ENCODE results near the gene TPP1. TPM values are rescaled to one million over a fixed set of nuclear protein-coding genes. Genes with fewer than 3 reads are reported as not detected.

TPP1 gene
- polyA plus RNA-seq, 4 donors, result 61.8 to 134 (median 110) TPM

DNA sequence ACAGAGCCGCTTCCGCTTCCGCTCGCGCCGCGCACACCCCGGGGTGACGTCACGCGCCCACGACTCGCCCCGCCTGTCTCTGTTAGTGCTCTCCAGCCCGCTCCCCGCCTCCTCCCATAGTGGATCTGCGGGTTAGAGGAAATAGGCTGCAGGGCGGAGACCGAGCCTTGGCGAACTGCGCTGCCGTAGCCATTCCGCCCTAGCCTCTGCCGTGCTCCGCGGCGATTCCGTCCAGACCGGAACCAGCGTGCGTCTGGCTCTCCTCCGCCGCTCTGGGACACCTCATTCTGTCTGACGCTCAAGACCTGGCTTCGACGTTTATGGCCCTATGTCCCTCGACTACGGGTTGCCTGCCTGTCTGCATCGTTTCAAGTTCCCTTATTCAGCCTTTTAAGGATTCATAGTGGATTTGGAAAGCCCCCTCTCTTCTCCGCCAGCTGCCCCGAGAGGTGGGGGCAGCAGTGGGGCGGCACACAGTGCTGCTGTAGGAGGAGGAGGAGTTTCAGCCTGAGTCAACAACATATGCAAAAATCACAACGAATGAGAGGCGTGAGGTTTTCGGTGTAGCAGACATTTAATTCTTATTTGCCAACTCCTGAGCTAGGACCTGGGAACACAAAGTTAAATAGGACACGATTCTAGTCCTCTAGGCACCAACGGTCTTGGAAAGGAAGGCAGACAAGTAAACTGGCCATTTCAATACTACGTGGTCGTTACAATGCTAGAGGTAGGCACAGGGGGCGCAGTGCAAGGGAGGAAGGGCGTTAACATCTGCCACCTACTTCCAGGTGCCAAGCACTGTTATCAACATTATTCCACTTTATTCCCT is 6.8 kb downstream of the TPP1 start, which contains the start of gene TAF10:
Gene TAF10 (minus strand): TSS at position 4 of the 829 bp plus-strand sequence. CDS start 27 bp downstream, outside the sequence.
- DNase-seq (ENCODE audit: low read depth in 4 of 4, low spot score in 3 of 4), result peak in 3 of 4 donors; percentile 79 to 89 (median 88)

DNA sequence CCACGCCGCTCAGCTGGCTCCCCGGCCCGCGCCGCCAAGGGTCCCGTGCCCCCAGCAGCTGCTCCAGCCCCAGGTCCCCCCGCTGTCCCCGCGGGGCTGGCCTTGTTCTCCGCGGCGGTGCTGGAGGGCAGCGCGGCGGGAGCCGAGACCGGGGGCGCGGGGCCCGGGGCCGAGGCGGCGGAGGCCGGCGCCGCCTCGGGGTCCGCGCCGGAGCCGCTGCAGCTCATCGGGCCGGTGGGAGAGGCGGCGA is 7.3 kb downstream of the TPP1 start:
- DNase-seq (ENCODE audit: low read depth in 4 of 4, low spot score in 3 of 4), result no peak

DNA sequence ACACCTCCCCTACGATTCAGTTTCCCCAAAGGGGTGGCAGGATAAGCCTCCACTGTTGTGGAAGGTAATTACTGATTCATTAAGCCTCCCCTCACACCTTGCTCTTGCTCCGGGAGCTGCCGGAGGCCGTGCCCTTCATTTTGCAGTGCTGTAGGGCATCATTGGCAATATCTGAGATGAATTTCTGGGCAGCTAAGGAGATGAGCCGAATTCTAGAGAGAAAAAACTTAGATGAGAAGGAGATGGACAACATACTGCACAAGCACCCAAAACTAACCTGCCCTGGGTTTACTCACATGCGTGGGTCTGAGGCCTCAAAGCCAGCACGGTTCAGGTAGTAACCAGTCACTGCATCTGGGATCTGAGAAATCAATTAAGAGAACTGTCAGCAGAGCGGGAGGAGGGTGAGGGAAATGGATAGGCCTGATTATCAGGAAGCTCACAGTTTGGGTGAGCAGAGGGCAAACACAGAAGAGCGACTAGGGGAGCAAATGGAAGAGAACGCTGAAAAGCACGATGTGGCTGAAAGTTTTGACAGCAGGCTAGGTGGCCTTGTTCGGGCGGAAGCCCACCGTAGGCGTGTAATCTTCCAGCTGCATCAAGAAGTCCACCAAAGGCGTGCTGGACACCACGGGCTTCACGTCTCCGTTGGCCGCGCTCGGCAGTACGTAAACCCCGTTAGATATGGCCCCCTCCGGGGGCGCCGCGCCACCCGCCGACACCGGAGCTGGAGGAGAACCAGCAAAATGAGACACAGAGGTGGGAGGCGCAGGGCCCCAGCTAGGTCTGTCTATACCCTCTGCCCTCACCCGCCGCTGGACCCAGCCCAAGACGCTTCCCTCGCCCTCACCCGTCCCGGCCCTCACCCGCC is 7.9 kb downstream of the TPP1 start:
- no peak for DNase-seq (ENCODE audit: low read depth in 4 of 4, low spot score in 3 of 4)

DNA sequence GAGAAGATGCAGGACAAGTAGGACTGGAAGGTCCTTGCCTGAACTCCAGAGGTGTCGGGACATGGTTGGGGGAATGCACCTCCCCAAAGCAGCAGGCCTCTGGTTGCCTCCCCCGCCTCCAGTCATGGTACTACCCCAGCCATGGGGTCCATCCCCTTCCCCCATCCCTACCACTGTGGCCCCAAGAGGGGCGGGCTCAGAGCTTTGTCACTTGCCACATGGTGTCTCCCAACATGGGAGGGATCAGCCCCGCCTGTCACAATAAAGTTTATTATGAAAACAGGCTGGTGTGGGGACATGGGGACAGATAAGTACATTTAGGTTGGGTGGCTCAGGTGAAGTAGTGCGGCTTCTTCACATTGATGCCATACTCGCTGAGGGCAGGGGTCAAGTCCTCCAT is 8.6 kb downstream of the TPP1 start:
- no peak for DNase-seq (ENCODE audit: low read depth in 4 of 4, low spot score in 3 of 4)

DNA sequence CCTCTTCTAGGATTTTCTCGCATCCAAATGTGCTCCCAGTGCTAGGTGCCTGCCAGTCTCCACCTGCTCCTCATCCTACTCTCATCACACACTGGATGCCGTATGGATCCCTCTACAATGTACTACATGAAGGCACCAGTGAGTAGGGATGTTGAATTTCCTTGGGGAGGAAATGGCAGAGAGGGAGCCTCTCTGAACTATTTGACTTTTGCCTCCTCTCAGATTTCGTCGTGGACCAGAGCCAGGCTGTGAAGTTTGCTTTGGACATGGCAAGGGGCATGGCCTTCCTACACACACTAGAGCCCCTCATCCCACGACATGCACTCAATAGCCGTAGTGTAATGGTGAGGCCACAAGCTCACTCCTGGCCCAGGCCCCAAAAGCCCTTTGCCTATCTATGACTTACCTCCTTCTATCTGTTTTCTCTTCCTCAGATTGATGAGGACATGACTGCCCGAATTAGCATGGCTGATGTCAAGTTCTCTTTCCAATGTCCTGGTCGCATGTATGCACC is 9.7 kb downstream of the TPP1 start:
- no peak for DNase-seq (ENCODE audit: low read depth in 4 of 4, low spot score in 3 of 4)

DNA sequence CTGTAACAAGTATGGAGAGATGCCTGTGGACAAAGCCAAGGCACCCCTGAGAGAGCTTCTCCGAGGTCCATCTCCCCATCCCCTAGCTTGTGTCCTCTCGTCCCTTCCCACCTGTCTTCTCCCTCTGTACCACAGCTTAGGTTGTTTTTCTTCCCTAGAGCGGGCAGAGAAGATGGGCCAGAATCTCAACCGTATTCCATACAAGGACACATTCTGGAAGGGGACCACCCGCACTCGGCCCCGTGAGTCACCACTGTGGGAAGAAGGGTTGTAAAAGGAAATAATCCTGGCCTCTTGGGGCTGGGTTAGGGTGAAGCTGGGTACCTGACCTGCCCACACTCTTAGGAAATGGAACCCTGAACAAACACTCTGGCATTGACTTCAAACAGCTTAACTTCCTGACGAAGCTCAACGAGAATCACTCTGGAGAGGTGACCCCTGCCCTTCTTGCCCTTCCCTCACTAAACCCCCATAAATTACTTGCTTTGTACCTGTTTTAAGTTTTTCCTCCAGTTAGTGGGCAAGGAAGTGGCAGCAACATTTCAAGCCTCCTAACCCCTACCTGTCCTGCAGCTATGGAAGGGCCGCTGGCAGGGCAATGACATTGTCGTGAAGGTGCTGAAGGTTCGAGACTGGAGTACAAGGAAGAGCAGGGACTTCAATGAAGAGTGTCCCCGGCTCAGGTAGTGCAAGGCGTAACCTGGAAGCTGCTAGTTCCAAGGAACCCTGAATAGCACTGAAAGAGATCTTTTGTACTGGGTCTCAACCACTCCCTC is 10.3 kb downstream of the TPP1 start:
- DNase-seq (ENCODE audit: low read depth in 4 of 4, low spot score in 3 of 4), result no peak

DNA sequence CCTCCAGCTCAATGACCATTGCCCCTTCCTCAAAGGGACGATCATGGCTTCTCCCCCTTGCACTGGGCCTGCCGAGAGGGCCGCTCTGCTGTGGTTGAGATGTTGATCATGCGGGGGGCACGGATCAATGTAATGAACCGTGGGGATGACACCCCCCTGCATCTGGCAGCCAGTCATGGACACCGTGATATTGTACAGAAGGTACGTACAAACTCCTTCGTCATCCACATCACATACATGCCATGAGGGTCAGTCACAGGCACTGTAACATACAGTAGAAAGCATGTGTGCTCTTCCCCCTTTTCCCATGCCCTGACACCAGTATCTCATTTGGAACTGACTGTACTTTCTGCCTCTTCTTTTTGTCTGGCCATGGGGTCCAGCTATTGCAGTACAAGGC is 11.2 kb downstream of the TPP1 start:
- DNase-seq (ENCODE audit: low read depth in 4 of 4, low spot score in 3 of 4), result no peak

DNA sequence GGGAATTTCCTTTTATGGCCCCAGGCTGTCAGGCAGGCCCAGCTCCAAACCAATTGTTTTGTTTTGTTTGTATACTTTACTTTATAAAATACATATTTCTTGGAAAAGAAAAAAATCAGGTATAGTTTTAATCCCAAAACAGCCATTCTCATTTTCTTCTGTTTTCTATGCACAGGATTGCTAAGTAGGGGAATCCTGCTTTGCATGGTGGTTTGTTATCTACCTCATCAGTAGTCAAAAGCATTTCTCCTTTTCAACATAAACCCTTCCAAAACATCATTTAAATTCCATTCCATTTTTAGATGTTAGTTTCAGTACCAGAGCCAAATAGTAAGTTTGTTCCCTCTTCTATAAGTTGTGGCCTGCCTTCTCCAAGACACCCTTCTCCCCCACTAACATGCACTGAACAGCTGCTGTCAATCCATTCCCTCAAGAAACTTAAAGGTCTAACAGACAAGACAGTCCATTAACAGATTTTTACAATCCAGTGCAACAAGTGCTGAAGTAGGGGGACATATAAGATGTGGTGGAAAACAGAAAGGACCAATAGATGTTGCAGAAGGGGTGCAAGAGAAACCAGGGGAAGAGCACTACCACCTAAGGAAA is 11.9 kb downstream of the TPP1 start:
- no peak for DNase-seq (ENCODE audit: low read depth in 4 of 4, low spot score in 3 of 4)

DNA sequence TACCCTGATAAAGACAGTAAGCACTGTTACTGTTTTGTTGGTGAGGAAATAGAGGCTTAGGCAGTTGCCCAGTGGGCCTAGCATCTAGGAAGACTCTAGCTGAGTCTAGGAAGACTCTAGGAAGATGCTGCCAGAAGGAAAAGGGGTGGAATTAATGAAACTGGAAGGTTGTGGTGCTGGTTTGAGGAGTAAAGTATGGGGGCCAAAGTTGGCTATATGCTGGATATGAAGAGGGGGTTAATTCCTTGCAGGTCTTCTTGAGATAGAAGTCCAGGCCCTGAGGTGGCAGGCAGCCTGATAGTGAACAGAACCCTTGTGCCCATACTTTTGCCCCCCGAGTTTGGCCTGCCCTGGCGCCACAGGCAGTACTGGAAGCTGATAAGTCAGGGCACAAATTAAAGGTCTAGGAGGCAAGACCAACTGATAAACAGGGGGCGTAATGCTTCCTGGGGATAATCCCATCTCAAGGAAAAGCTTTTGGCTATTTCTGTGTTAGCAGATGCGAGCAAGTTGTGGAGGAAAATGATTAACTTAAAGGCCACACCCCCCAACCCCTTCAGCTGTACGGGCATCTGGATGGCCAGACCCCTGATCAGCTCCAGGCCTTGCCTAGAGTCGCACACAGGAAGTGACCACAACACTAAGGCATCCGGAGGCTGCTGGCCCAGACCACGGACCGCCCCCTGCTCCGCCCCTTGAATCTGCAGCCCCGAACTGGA is 12.6 kb downstream of the TPP1 start:
- peak in 3 of 4 donors; percentile 84 to 90 (median 88) for DNase-seq (ENCODE audit: low read depth in 4 of 4, low spot score in 3 of 4)

DNA sequence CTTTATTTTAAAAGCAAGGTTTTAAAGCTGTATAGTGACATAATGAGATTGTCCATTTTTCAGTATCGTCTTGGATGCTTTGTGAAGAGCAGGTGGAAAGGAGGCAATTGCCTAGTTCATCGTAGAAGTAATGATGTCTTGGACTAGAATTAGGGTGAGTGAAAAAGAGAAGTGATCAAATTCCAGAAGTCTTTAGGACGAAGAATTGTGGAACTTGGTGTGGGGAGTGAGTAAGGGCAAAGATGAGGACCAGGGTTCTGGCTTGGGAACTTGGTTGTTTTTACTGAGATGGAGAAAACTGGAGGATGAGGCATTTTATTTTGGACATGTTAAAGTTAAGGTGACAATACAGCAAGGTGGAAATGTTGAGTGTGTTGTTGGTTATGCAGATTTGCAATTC is 14.4 kb downstream of the TPP1 start:
- no peak for DNase-seq (ENCODE audit: low read depth in 4 of 4, low spot score in 3 of 4)

DNA sequence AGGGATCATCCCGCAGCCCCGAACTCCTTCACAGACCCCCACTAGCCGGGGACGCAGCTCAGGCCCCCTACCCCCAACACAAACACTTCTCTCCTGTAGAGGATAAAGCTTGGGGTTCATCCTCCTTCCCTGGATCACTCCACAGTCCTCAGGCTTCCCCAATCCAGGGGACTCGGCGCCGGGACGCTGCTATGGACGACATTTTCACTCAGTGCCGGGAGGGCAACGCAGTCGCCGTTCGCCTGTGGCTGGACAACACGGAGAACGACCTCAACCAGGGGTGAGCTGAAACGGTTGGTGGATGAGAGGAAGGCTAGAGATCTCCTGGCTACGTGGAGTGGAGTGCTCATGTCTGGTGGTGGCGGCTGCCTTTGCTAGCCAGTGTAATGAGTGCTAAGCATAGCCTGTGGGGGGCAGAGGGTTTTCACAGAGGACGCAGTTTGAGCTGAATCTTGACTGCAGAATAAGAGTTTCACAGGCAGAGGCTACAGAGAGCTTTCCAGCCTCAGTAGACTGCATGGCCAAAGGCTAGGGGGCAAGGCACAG is 15.1 kb downstream of the TPP1 start:
- peak in 2 of 4 donors; percentile 40 to 58 for DNase-seq (ENCODE audit: low read depth in 4 of 4, low spot score in 3 of 4)

DNA sequence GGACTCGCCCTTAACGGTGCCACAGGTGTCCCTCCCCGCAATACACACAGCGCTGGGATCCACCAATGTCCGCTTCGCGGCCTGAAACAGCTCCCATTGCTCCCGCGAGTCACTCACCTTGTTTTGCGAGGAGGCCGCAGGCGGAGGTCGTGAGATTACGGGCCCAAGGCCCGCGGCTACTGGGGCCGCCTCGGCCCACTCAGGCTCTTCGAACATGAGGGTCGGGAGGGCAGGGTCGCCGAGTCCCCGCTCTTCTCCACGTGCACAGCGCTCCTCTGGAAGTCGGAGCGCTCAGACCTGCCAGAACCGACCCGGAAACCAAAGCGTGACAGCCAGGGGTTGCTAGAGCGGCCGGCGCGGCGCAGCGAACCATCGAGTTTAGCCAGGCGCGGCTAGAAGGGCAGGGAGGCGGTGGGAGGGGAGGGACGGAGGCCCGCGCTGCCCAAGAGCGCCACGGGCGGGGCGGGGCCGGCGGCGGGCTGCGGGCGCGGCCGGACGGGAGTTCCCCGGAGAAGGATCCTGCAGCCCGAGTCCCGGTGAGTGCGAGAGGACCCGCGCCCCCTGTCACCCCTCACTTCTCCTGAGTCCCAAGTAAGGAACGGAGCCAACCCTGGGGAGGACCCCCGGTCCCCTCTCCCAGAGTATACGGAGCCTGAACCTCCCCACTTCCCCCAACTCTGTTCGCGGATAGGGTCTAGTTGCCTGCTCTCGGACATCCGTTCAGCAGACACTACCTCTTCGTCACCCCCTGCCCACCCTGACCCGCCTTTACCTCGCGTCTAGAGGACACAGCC is 15.7 kb downstream of the TPP1 start, which contains the start of the genes ILK and RRP8:
Gene ILK (plus strand): TSS at position 488 of the 794 bp plus-strand sequence. CDS start 498 bp downstream, outside the sequence.
Gene RRP8 (minus strand): TSS at position 330 of the 794 bp plus-strand sequence. CDS start 114 bp downstream, at position 216.
- peak in 3 of 4 donors; percentile 75 to 84 (median 82) for DNase-seq (ENCODE audit: low read depth in 4 of 4, low spot score in 3 of 4)

DNA sequence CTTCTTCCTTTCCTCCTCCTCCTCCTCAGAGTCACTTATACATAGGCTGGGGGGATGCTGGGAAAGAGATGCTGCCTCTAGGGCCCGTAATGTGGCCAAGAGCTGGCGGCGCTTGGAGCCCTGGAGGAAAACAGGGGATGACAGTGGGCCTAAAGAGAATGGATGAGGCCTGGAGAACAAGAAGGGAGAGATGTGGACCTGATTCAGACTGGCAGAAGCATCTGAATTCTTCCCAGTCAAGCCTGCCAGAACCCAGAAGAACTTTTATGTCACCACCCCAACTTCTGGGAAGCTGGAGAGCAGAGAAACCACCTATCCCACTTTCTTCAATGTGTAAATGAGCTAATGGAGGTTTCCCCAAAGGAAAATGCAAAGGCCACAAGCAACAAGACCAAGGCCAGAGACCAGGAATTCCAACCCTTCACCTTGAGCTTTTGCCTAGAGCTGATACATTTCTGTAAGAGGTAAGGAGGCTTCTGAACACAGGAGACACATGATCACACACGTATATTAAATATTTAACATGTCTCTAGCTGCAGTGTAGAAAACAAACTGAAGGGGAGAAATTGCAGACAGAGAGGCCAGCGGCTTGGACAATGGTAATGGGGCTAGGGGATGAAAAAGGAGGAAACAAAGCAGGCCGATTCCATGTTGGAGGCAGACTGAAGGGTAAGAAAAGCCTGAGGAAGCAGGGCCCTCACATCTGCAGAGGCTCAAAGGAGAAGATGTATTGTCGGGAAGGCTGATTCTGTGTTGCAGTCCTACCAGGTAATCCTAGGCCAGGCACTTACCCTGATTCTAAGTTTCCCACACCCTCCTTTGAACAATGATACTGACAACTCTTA is 16.9 kb downstream of the TPP1 start:
- no peak for DNase-seq (ENCODE audit: low read depth in 4 of 4, low spot score in 3 of 4)

DNA sequence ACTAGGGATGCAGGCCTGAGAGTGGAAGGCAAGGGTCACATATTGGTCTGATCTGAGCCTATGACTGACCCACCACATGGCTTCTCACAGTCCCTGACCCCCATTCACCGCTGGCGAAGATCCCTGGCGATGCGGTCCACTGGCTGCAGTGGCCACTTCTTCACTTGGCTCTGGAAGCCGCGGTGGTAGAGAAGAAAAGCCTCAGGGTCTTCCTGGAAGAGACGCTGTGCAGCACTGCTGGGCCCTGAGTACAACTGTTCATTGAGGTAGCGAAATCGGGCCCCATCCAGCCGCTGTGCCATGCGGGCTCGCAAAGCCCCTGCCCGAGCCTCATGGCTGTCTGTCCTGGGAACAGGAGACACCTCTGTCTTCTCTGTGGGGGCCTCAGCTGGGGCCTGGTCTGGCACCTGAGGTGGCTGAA is 18.2 kb downstream of the TPP1 start:
- no peak for DNase-seq (ENCODE audit: low read depth in 4 of 4, low spot score in 3 of 4)

DNA sequence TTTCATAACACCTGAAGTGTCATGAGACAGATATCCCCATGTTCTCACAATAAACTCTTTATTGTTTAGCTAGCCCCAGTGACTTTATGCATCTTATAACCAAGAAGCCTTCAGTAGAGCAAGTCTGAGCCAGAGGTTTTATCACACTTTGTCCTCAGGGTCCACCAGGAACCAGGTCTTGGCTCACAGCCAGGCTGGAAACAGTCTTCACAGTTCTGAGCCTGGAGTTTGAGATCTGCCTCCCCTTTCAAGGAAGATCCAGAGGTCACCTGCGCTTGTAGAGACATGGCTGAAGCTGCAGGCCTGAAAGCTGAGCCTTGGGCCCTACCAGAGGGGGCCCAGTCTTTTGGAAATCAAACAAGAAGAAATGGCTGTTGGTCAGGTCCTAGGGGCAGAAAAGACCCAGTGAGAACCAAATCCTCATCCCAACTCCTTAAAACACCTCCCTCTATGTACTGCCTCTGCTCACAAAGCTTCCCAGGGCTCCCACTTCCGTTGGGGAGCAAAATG is 19.3 kb downstream of the TPP1 start:
- no peak for DNase-seq (ENCODE audit: low read depth in 4 of 4, low spot score in 3 of 4)

DNA sequence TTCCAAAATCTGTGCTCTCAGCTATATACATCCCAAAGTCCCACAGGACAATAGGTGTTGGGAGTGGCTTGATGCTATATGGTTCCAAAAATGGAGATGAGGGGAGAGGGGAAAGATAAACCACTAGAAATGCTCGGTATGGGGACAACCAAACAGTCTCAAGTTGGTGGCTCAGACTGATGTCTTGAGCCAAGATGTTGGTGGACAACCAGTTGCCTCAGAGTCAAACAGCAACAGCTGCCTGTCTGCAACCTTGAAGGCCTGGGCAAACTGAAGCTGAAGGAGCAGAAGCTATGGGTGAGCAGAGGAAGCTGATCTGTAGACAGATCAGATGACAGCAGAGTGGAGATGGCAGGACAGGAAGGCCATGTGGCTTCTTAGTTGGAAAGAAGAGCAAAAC is 19.8 kb downstream of the TPP1 start:
- no peak for DNase-seq (ENCODE audit: low read depth in 4 of 4, low spot score in 3 of 4)

DNA sequence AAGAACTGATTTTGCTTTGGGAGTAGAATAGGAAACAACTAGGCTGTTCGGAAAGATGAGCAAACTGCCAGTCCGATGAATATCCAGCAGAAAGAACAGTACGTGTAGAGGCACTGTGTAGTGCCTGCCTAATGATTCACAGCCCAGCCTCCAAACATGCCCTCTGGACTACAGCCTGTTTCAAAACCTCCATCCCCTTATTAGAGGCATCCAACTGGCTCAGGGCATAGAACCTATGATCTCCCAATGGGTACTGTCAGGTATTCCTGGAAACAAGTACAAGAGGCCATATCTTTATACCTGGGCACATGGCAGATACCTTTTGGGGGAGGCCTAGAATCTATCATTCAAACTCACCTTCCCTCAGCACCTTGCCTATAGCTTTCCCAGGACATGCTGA is 20.7 kb downstream of the TPP1 start:
- DNase-seq (ENCODE audit: low read depth in 4 of 4, low spot score in 3 of 4), result no peak
